HG03521 (cell line): ENCODE results near the gene PTCD2.
A peak's percentile ranks its signal among the peaks of the same experiment; 100 is the strongest.

Experiments used
- ATAC-seq: cut with Tn5 transposase; IDR thresholded peaks from one replicate; pipeline ENCODE4 v1.9.1; 2021; ENCODE audit warnings: mild to moderate bottlenecking, moderate library complexity; ENCODE audit not compliant: unreplicated experiment

PTCD2 gene

DNA sequence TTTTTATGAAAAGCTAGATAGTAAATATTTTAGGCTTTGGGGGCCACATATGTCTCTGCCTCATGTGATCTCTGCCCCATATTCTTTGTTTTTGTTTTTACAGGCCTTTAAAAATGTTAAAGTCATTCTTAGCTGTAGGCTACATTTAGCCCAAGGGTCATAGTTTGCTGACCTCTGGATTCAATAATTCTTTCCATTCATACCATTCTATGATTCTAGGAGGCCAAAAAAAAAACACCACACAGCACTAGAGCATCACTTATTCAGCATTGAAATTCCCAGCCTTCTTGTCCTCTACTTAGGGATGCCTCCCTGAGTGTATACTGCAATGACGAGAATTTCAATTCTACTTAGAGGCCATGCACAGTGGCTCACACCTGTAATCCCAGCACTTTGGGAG is 17.0 kb downstream of the PTCD2 start:
- ATAC-seq, result no peak

DNA sequence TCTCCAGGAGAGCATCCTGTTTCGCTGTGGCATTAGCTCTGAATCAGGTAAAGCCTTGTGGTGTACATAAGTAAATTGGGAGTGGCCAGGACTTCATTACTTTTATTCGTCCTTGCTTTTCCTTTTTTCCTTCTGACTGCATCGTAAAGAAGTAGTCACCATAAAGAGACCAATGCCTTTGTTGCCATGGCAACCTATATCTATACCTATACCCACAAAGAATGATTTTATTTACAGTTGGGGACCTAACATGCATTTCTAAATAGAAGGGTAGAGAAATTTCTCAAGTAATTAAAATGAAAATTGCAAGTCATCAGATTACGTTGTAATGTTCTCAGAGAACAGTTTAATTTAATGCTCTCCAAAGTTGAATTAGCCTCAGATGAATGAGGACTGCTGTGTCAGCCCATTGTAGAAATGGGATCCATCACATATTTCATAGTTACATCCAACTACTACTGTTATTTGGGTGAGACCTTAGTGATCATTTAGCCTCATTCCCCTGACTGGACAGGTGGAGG is 18.6 kb downstream of the PTCD2 start:
- no peak for ATAC-seq

DNA sequence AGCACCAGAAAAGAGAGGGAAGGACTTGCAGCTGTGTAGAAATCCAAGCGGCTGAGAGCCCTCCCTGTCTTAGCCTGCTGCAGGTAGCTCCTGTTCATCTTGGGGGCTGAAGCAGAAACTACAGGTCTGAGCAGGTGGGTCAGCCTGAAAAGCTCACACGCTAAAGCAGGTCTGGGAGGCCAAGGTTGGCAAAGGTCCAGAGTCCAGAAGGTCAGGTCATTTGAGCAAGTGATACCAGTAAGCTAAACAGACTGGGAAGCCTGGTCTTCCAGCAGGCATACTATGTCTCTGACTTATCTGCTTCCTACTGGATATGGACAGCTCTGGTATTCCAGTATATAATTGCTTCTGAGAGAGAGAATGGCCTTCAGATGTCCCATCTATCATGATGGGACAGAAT is 26.2 kb downstream of the PTCD2 start:
- ATAC-seq, result no peak

DNA sequence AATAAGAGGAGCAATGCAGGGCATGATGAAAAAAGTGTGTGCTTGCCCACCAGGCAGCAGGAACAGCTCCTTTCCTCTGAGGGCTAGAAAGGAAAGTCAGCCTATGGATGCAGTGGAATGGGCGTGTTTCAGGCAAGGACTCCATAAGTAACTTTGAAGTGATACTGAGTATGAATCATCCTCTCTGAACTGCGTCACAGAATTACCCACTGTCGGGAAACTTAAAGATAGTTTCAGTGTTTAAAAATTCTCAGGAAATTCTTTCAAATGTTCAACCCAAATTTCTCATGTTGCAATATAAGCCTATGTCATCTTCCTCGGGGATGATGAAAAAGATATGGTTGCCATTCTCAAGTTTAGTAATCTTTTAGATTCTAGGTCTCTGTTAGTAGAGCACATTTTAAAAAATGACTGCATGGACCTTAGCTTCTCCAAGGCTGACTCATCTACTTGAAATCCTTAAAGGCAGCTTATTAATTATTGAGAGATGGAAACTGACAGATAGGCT is 27.7 kb downstream of the PTCD2 start:
- no peak for ATAC-seq

DNA sequence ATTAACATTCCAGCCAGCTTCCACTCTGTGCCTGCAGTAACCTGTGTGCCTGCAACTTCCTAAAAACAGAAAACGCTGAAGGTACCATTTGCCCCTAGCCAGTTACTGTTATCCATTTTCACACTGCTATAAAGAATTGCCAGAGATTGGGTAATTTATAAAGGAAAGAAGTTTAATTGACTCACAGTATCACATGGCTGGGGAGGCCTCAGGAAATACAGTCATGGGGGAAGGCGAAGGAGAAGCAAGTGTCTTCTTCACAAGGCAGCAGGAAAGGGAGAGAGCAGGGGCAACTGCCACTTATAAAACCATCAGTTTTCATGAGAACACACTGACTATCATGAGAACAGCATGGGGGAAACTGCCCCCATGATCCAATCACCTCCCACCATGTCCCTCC is 31.2 kb downstream of the PTCD2 start:
- ATAC-seq, result no peak

DNA sequence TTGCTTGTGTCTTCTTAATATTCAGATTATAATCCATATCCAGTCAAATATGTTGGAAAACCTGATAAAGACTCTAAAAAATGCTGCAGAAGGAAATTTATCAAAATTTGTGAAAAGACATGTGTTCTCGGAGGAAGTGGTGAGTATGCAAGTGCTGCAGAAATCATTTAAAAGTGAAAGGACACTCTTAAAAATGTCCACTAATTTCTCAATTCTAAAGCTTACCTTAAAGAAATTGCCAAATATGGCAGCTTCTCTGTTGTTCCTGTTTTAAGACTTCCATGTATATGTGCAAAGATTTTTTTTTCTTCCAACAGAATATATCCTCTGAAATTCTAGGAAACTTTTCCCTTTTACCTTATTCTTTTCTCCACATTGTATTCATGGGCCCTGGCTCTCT is 32.4 kb downstream of the PTCD2 start:
- ATAC-seq, result no peak

DNA sequence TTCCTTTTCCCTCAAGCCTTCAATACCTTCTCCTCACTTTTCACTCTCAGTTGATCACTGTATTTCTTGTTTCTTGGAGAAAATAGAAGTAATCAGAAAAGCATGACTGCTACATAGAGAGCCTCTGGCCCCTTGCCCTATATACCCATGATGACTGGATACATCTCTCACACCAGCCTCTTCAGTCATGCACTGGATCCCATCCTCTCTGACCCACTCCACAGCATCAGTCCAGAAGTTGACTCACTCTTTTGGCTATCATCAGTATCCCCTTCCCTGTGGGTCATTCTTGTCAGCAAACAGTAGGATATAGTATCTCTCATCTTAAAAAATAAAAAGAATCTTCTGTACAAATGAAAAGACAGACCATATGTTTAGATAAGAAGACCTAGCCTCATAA is 32.9 kb downstream of the PTCD2 start:
- ATAC-seq, result no peak

DNA sequence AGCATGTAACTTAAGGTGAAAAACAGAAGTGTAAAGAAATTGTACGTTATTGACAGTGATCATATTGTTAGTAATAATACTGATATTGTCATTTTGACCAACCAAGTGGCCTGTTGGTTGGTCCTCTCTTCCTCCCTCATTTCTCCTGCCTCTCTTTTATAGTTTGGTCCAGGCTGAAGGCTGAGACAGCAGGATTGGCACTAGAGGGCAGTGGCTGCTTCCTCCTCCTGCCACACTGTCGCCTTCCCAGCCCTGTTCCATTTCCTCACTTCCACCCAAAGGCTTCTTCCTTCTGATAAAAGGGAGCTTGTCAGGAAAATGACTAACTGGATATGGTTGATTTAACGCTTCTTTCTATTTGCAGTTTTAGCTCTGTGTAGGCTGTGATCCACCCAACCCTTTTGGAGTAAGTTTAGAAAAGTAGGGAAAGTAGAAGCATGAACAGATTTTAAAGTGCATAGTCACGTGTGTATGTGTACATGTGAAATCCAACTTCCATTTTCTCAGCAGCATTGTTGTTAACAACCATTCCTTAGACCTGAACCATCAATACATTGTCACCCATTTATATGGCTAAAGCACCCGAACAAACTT is 35.6 kb downstream of the PTCD2 start:
- no peak for ATAC-seq

DNA sequence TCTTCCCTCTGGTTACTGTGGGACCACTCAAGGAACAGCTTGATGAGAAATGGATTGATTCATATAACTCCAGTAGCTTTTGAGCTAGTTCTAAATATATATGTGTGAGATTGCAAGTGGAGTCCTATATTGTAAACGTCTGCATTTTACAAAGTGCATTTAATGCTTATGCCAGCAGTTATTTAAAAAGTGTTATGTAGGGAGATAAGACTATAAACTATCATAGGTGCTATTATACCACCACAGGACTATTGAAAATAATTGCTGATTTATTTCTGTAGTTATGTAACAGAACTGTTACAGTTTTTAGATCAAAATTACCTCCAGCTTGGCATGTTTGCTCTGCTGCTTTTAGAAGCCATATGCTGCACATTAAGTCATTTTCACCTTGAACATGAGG is 36.2 kb downstream of the PTCD2 start:
- ATAC-seq, result no peak

DNA sequence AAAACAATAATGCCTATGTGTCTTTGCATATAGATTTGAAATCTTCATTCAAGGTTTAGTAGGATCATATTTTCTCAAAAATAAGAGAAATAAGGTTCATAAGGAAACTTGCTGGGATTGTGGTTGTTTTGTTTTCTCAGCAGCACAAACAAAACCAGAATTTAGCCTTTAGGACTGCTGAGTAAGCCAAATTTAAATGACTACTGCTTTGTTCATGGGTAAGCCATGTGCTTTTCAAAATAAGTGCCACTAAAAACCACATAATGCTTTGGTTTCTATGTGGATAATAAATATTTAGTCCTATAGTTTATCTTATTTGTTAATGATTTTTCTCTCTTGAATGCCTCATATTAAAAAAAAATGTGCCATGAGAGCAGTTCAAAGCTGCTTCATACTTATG is 38.8 kb downstream of the PTCD2 start:
- ATAC-seq, result no peak

DNA sequence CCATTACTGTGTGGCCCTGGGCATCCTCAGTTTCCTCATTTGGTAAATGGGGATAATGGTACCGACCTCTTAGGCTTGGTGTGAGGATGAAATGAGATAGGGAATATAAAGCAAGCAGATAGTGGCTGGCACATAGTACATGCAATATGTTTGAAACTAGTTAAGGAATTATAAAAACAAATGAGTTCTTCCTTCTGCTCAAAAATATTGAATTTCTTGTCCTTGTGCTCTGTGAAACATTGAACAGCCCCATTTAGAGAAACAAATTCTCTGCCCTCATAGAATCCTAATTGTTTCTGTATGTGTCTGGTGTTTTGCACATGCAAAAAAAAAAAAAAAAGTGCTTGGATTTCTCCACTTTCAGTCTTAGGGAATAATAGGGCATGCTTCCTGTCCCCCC is 39.7 kb downstream of the PTCD2 start:
- no peak for ATAC-seq

DNA sequence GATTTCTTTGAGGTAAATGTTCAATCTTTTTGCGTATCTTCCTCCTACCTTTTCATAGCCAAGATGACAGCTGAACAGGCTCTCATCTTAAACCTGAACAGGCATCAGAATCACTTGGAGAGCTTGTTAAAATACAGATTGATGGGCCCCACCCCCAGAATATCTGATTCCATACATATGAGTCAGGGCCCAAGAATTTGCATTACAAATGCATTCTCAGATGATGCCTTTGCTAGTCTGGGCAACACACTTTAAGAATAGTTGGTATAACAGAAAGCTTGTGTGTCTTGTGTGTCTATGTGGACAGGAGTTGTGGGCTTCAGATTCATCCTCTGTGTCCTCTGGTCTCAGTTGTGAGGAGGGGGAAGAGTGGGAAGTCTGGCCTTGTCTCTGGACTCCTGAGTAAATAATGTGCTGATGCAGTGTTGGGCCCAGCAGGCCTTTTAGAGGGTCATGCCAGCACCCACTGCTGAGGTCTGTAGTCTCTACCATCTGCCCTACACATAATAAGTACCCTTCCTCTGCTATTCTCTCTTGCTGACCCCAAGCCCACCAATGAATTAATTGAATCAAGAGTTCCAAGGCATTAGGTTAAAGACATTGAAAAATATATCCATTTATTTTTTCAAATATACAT is 43.1 kb downstream of the PTCD2 start:
- ATAC-seq, result no peak

DNA sequence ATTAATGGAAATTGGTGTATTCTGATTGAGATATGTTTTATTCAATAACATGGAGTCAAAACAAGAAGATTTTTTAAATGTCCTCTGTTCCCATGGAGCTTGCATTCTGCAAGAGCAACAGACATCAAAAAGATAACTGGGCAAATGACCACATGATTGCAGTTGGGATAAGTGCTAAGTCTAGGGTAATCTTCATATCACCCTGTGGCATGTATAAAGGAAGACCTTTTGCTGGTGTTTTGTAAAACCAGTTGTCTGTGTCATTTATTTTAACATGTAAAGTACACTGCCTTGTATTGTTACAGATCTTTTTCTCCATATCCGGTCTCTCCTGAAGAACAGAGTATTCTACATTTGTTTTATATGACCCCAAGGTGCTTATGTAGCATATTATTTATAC is 44.0 kb downstream of the PTCD2 start:
- no peak for ATAC-seq

DNA sequence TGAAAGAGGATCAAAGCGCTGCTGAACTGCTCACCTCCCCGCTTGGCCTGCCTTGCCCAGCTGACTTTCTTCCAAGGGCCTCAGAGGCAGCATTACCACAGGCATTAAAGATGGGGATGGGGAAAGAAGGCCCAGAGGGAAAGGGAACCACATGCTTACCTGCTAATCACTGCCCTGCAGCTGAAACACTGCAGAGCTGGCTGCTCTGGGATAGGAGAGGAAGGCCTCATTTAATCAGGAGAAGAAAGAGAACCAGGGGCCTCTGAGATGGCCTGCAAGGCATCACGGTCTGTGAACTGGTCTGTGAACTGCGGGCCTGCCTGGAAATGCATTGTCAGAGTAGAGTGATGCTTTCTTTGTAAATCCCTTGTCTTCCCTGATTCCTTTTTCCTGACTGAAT is 44.8 kb downstream of the PTCD2 start:
- no peak for ATAC-seq

DNA sequence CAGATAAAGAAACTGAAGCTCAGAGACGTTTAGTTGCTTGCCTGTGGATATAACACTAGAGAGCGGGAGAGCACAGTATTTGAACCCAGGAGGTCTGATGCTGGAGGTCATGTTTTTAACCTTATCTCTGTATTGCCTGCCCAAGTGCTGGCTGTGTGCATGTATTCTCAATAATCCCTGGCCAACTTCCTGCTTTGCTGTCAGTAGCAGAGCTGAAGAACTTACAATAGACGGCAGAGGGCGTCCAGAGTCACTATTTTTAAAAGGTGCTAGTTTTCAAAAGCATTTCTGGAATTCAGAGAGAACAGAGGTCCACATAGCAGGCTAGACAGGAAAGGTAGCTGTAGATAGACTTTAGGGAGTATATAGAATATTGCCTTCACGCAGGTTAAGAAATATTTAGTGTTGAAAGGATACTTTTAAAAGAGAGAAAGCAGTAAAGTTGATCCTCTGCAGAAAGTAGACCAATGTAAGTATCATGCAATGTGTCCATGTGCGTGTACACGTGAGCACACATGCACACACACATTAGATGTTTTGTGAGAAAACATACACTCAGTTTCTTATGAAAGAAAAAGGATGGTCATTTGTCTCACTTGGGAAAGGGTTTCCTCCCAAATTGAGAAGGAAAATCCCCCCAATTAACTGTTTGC is 46.3 kb downstream of the PTCD2 start:
- peak; percentile 90 for ATAC-seq

DNA sequence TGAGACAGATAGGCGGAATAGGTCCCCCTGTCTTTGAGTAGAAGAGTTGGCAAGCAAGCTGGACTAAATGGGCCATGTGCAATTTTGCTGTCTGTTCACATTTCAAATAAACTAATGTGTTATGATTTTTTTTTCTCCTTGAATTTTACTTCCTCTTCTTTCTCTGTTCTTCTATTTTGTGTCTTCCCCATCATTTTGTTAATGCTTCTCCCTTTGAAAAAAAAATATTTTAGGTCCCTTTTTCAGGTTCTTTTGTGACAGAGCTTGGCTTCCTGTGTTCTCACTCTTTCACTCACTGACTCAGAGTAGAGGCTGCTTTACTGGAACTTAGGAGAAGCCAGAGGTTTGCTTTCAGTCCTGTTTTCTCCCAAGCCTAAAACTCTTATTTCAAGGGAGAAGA is 48.1 kb downstream of the PTCD2 start:
- no peak for ATAC-seq

DNA sequence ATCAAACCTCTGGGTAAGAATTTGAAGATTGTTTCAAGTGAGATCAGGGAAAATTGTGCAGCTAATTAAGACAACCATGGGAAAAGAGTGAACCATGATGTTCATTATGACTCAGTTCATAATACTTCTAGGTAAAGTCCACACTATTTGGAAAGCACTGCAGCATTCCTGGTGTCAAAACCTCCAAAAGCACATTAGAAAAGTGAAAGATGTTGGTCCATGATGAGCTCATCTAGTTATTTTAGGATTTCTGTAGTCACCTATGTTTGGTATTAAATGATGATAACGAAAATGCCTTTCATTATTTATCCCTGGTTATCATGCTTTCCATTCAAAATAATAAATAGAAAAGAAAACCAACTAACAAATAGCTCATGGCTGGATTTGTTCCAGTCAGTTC is 49.1 kb downstream of the PTCD2 start:
- ATAC-seq, result no peak

DNA sequence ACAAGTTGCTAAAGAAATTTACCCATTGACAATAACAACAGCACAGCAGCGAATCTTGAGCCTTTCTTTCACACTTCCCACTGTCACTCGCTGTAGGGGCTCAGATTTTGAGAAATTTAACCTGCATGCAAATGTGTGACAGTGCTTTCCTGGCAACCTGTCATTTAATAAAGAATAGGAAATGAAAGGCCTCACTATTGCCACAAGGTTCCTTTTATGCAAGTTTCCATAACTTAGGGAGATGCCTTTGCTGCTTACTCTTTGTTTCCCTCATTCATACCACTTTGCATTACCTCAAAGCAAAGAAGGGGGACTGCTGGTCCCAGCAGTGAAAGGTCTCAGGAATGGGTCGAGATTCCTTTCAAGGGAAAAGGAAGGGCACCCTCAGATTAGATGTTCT is 49.5 kb downstream of the PTCD2 start:
- ATAC-seq, result no peak

DNA sequence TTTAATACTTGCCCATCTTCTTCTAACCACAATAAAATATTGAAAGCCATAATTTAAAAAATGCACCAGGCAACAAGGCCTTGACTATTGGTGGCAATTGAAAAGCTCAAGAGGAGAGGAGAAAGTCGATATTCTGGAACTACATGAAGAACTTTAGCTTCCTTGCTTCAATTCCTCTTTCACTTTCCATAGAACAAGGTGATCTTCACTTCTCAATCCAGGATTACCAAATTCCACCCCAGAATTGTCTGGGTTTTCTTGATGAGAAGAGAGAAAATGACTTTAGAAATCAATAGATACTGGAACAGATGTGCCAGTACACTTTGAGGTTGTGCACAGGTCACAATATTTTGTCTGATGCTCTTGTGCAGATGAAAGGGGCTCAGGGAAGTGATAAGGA is 52.2 kb downstream of the PTCD2 start:
- no peak for ATAC-seq

DNA sequence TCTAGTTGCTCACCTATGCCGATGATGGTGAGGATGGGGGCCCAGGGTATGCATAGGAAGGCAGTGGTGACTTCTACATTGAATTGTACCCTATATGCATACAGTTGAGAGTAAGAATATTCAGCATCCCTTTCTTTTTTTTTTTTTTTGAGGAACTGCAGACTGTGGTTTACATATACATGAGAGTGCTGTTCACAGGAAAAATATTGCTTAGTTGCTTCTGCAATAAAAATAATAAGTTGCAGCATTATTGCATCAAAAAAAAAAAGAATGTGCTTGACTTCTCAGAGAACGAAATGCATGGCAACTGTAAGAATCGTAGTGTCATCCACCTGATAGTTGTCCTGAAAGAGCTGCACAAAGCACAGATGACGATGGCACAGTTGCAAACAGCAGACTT is 52.8 kb downstream of the PTCD2 start:
- ATAC-seq, result no peak

DNA sequence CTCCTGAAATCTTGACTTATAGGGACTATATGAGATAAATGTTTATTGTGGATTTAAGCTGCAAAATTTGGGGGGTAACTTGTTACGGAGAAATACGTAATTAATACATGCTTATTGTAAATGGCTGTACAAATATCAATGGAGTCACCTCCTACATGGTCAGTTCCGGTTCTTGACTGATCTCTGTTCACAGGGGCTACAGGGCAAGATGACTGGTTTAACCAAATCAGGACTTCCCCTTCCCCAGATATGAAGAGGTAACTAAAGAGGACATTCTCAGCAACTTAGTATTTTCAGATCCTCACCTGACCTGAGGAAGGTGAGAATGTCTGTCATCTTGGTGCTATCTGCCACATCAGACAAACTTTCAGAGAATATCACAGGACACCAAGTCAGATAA is 54.7 kb downstream of the PTCD2 start:
- ATAC-seq, result no peak

DNA sequence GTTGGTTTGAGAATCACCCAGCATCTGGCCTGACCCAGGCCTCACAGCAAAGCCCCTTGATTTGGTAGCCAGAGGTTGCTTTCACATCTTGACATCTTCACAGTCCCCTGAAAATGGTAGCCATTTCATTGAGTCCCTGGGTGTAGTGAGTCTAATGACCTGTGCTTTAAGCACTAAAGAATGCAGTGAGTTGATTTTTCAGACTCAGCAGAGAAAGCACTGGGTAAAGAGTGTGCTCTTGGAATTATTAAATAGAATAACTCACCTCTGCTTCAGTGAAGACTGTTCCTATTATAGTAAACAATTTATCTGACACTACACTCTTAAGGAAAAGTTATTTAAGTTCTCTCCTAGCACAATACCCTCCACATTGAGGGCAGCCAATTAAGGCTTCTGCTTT is 56.2 kb downstream of the PTCD2 start:
- no peak for ATAC-seq
